Trophoblast cell (in vitro differentiated cells and primary cell): ENCODE measurements around the gene SURF1.
"Not testable (repeated sequence)": the region's sequence is repeated elsewhere in the genome, so short reads cannot be mapped to it uniquely, and the experiment has no call there.

Source experiments
- DNase-seq, 2 donors: peaks; one replicate each; pipeline ENCODE4 v3.0.0-alpha.2; 2016
- H2AFZ ChIP-seq: 2 replicates; pipeline ENCODE4 v1.6.1; 2013; ENCODE audit warnings: low read length, moderate library complexity, mild to moderate bottlenecking; ENCODE audit not compliant: insufficient read depth, poor library complexity
- H2AK5ac ChIP-seq: 2 replicates; pipeline ENCODE4 v1.6.1; 2013; ENCODE audit warnings: mild to moderate bottlenecking, low read length
- H2BK120ac ChIP-seq: 2 replicates; pipeline ENCODE4 v1.6.1; 2013; ENCODE audit warnings: low read length, mild to moderate bottlenecking, moderate library complexity; ENCODE audit not compliant: insufficient read depth, poor library complexity
- H2BK12ac ChIP-seq: 2 replicates; pipeline ENCODE4 v1.6.1; 2013; ENCODE audit warnings: mild to moderate bottlenecking, low read length, moderate library complexity
- H2BK5ac ChIP-seq: 2 replicates; pipeline ENCODE4 v1.6.1; 2013; ENCODE audit warnings: low read length, low read depth, moderate library complexity, mild to moderate bottlenecking; ENCODE audit not compliant: poor library complexity
- H3K14ac ChIP-seq: 2 replicates; pipeline ENCODE4 v1.6.1; 2013; ENCODE audit warnings: mild to moderate bottlenecking, low read length
- H3K18ac ChIP-seq: 2 replicates; pipeline ENCODE4 v1.6.1; 2013; ENCODE audit warnings: mild to moderate bottlenecking, low read length
- H3K23ac ChIP-seq: 2 replicates; pipeline ENCODE4 v1.6.1; 2013; ENCODE audit warnings: low read length
- H3K27ac ChIP-seq: 2 replicates; pipeline ENCODE4 v1.5.1; 2013; ENCODE audit warnings: low read depth, mild to moderate bottlenecking, inconsistent platforms, low read length, moderate library complexity
- H3K27me3 ChIP-seq: 2 replicates; pipeline ENCODE4 v1.6.1; 2013; ENCODE audit warnings: inconsistent platforms, mild to moderate bottlenecking, low read length, moderate library complexity; ENCODE audit not compliant: insufficient read depth
- H3K36me3 ChIP-seq, 2 experiments: 1 replicate in 1 of 2; 2 replicates in 1 of 2; pipeline ENCODE4 v1.6.1; 2013; ENCODE audit warnings: low read length in 2 of 2, mild to moderate bottlenecking in 2 of 2, moderate library complexity in 1 of 2; ENCODE audit not compliant: insufficient read depth in 2 of 2, control insufficient read depth in 1 of 2
- H3K4ac ChIP-seq: 2 replicates; pipeline ENCODE4 v1.6.1; 2013; ENCODE audit warnings: low read depth, mild to moderate bottlenecking, low read length, moderate library complexity
- H3K4me1 ChIP-seq, 2 experiments: 1 replicate in 1 of 2; 2 replicates in 1 of 2; pipeline ENCODE4 v1.6.1; 2013; ENCODE audit warnings: low read length in 2 of 2, mild to moderate bottlenecking in 2 of 2, moderate library complexity in 1 of 2; ENCODE audit not compliant: insufficient read depth in 2 of 2, control insufficient read depth in 1 of 2
- H3K4me2 ChIP-seq: 2 replicates; pipeline ENCODE4 v1.6.1; 2013; ENCODE audit warnings: inconsistent platforms, mild to moderate bottlenecking, low read length, moderate library complexity
- H3K4me3 ChIP-seq: 2 replicates; pipeline ENCODE4 v1.5.1; 2013; ENCODE audit warnings: mild to moderate bottlenecking, low read depth, low read length, inconsistent platforms
- H3K79me1 ChIP-seq: one replicate; pipeline ENCODE4 v1.6.1; 2013; ENCODE audit warnings: low read length
- H3K79me2 ChIP-seq: 2 replicates; pipeline ENCODE4 v1.6.1; 2013; ENCODE audit warnings: low read length, mild to moderate bottlenecking; ENCODE audit not compliant: control insufficient read depth, insufficient read depth, poor library complexity
- H3K9ac ChIP-seq: 2 replicates; pipeline ENCODE4 v1.6.1; 2013; ENCODE audit warnings: mild to moderate bottlenecking, low read length
- H3K9me3 ChIP-seq: 2 replicates; pipeline ENCODE4 v1.6.1; 2013; ENCODE audit warnings: low read depth, mild to moderate bottlenecking, control low read depth, inconsistent platforms, low read length; ENCODE audit not compliant: insufficient read depth
- H4K12ac ChIP-seq: 2 replicates; pipeline ENCODE4 v1.6.1; 2013; ENCODE audit warnings: low read depth, mild to moderate bottlenecking, low read length, moderate library complexity
- H4K8ac ChIP-seq: 2 replicates; pipeline ENCODE4 v1.6.1; 2013; ENCODE audit warnings: low read depth, mild to moderate bottlenecking, low read length, moderate library complexity
- H4K91ac ChIP-seq: one replicate; pipeline ENCODE4 v1.6.1; 2013; ENCODE audit warnings: low read depth, mild to moderate bottlenecking, low read length, moderate library complexity
- WGBS: extraction: QIAGEN DNeasy Blood & Tissue Kit; methylation state at CpG from one replicate; pipeline ENCODE4 v1.1.7; 2013; ENCODE audit warnings: missing lambda C conversion rate; ENCODE audit not compliant: insufficient read length, insufficient coverage; ENCODE audit errors: extremely low coverage; 5-methylcytosine and 5-hydroxymethylcytosine counted together

The SURF1 gene

GRCh38 chr9:133321411-133321935 lies 34.8 kb downstream of the SURF1 start:
- no peak overlapping the region for H3K27ac ChIP-seq
- DNase-seq, result no peak
- H3K9me3 ChIP-seq, result peaks cover 16% of the 10 kb centered on the region
- H3K36me3 ChIP-seq, result no peaks in the 10 kb centered on the region
- H2AK5ac ChIP-seq, result no peak overlapping the region
- H3K23ac ChIP-seq, result no peak overlapping the region
- no peak overlapping the region for H4K91ac ChIP-seq
- no peaks in the 10 kb centered on the region for H3K4me1 ChIP-seq
- no peak overlapping the region for H2AFZ ChIP-seq
- H3K14ac ChIP-seq, result no peak overlapping the region
- WGBS, result no CpG with 5 or more reads among the region's 13 CpGs
- no peak overlapping the region for H3K4ac ChIP-seq
- H4K12ac ChIP-seq, result no peak overlapping the region
- no peaks in the 10 kb centered on the region for H3K79me1 ChIP-seq
- H2BK12ac ChIP-seq, result no peak overlapping the region
- H3K4me3 ChIP-seq, result no peak overlapping the region
- H2BK5ac ChIP-seq, result no peak overlapping the region
- H3K4me2 ChIP-seq, result no peak overlapping the region
- no peak overlapping the region for H3K18ac ChIP-seq
- no peak overlapping the region for H4K8ac ChIP-seq
- no peak overlapping the region for H3K9ac ChIP-seq
- no peaks in the 10 kb centered on the region for H3K79me2 ChIP-seq
- no peaks in the 10 kb centered on the region for H3K27me3 ChIP-seq
- no peak overlapping the region for H2BK120ac ChIP-seq

GRCh38 chr9:133320421-133320881 lies 35.8 kb downstream of the SURF1 start:
- H3K36me3 ChIP-seq, result no peaks in the 10 kb centered on the region
- no peak overlapping the region for H2AK5ac ChIP-seq
- no peak overlapping the region for H2BK12ac ChIP-seq
- H3K27me3 ChIP-seq, result no peaks in the 10 kb centered on the region
- H3K4me3 ChIP-seq, result no peak overlapping the region
- no peak overlapping the region for H3K14ac ChIP-seq
- H3K4me1 ChIP-seq, result no peaks in the 10 kb centered on the region
- H3K23ac ChIP-seq, result no peak overlapping the region
- no peak overlapping the region for H4K12ac ChIP-seq
- H3K79me2 ChIP-seq, result no peaks in the 10 kb centered on the region
- WGBS, result no CpG with 5 or more reads among the region's 13 CpGs
- H3K4ac ChIP-seq, result no peak overlapping the region
- no peak overlapping the region for H4K8ac ChIP-seq
- no peak for DNase-seq
- H3K79me1 ChIP-seq, result no peaks in the 10 kb centered on the region
- H2AFZ ChIP-seq, result no peak overlapping the region
- H4K91ac ChIP-seq, result no peak overlapping the region
- H3K18ac ChIP-seq, result no peak overlapping the region
- no peak overlapping the region for H2BK5ac ChIP-seq
- no peak overlapping the region for H2BK120ac ChIP-seq
- H3K27ac ChIP-seq, result no peak overlapping the region
- H3K9ac ChIP-seq, result no peak overlapping the region
- peaks cover 16% of the 10 kb centered on the region for H3K9me3 ChIP-seq
- H3K4me2 ChIP-seq, result no peak overlapping the region

- not testable (repeated sequence) for H3K9me3 ChIP-seq, H3K9ac ChIP-seq, H3K23ac ChIP-seq, H2AK5ac ChIP-seq, H4K12ac ChIP-seq, H2BK12ac ChIP-seq, H2BK120ac ChIP-seq, H2AFZ ChIP-seq, H3K14ac ChIP-seq, H2BK5ac ChIP-seq, H3K27ac ChIP-seq, DNase-seq, H3K4me3 ChIP-seq, H3K4me2 ChIP-seq, H3K79me2 ChIP-seq, H4K8ac ChIP-seq, H3K4ac ChIP-seq, H3K79me1 ChIP-seq, H3K18ac ChIP-seq, H4K91ac ChIP-seq, H3K36me3 ChIP-seq, H3K4me1 ChIP-seq, H3K27me3 ChIP-seq
- no CpG with 5 or more reads among the region's 13 CpGs for WGBS
Observed at GRCh38 chr9:133317551-133317950, 38.7 kb downstream of the SURF1 start.

- no peaks in the 10 kb centered on the region for H3K79me1 ChIP-seq
- H3K18ac ChIP-seq, result no peak overlapping the region
- H3K9ac ChIP-seq, result no peak overlapping the region
- no peak overlapping the region for H4K91ac ChIP-seq
- no peak overlapping the region for H3K23ac ChIP-seq
- H2AK5ac ChIP-seq, result no peak overlapping the region
- H3K27ac ChIP-seq, result no peak overlapping the region
- no peak overlapping the region for H3K4ac ChIP-seq
- no peaks in the 10 kb centered on the region for H3K27me3 ChIP-seq
- no peak overlapping the region for H4K8ac ChIP-seq
- H3K36me3 ChIP-seq, result no peaks in the 10 kb centered on the region
- DNase-seq, result no peak
- no peak overlapping the region for H2BK12ac ChIP-seq
- no CpG with 5 or more reads among the region's 2 CpGs for WGBS
- H2AFZ ChIP-seq, result no peak overlapping the region
- no peak overlapping the region for H2BK120ac ChIP-seq
- no peak overlapping the region for H3K4me3 ChIP-seq
- H4K12ac ChIP-seq, result no peak overlapping the region
- no peaks in the 10 kb centered on the region for H3K4me1 ChIP-seq
- no peak overlapping the region for H3K14ac ChIP-seq
- no peaks in the 10 kb centered on the region for H3K9me3 ChIP-seq
- H2BK5ac ChIP-seq, result no peak overlapping the region
- H3K79me2 ChIP-seq, result no peaks in the 10 kb centered on the region
- H3K4me2 ChIP-seq, result no peak overlapping the region
Observed at GRCh38 chr9:133315997-133316396, 40.3 kb downstream of the SURF1 start.
